Measurements from ENCODE around the gene FADD.

Gene FADD

DNA sequence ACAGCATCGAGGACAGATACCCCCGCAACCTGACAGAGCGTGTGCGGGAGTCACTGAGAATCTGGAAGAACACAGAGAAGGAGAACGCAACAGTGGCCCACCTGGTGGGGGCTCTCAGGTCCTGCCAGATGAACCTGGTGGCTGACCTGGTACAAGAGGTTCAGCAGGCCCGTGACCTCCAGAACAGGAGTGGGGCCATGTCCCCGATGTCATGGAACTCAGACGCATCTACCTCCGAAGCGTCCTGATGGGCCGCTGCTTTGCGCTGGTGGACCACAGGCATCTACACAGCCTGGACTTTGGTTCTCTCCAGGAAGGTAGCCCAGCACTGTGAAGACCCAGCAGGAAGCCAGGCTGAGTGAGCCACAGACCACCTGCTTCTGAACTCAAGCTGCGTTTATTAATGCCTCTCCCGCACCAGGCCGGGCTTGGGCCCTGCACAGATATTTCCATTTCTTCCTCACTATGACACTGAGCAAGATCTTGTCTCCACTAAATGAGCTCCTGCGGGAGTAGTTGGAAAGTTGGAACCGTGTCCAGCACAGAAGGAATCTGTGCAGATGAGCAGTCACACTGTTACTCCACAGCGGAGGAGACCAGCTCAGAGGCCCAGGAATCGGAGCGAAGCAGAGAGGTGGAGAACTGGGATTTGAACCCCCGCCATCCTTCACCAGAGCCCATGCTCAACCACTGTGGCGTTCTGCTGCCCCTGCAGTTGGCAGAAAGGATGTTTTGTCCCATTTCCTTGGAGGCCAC lies 3.3 kb downstream of the FADD start:
- no peak for DNase-seq (ENCODE audit: low read depth)
- TF ChIP-seq, protein P1, sequence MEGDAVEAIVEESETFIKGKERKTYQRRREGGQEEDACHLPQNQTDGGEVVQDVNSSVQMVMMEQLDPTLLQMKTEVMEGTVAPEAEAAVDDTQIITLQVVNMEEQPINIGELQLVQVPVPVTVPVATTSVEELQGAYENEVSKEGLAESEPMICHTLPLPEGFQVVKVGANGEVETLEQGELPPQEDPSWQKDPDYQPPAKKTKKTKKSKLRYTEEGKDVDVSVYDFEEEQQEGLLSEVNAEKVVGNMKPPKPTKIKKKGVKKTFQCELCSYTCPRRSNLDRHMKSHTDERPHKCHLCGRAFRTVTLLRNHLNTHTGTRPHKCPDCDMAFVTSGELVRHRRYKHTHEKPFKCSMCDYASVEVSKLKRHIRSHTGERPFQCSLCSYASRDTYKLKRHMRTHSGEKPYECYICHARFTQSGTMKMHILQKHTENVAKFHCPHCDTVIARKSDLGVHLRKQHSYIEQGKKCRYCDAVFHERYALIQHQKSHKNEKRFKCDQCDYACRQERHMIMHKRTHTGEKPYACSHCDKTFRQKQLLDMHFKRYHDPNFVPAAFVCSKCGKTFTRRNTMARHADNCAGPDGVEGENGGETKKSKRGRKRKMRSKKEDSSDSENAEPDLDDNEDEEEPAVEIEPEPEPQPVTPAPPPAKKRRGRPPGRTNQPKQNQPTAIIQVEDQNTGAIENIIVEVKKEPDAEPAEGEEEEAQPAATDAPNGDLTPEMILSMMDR (conservative IDR thresholded peaks at IDR 0.05; ENCODE audit: low read depth, low read length), result no peak

DNA sequence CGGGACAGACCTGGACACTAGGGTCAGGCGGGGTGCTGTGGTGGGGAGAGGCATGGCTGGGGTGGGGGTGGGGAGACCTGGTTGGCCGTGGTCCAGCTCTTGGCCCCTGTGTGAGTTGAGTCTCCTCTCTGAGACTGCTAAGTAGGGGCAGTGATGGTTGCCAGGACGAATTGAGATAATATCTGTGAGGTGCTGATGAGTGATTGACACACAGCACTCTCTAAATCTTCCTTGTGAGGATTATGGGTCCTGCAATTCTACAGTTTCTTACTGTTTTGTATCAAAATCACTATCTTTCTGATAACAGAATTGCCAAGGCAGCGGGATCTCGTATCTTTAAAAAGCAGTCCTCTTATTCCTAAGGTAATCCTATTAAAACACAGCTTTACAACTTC lies 3.9 kb downstream of the FADD start:
- DNase-seq (ENCODE audit: low read depth), result no peak
- TF ChIP-seq, protein P1 (conservative IDR thresholded peaks at IDR 0.05; ENCODE audit: low read depth, low read length), result no peak
- no peak overlapping the region for H3K4me3 ChIP-seq (ENCODE audit: low read length)

More for the DNA sequence above, 3.3 kb downstream of the FADD start:
- H3K4me3 ChIP-seq (ENCODE audit: low read length), result no peak overlapping the region

DNA sequence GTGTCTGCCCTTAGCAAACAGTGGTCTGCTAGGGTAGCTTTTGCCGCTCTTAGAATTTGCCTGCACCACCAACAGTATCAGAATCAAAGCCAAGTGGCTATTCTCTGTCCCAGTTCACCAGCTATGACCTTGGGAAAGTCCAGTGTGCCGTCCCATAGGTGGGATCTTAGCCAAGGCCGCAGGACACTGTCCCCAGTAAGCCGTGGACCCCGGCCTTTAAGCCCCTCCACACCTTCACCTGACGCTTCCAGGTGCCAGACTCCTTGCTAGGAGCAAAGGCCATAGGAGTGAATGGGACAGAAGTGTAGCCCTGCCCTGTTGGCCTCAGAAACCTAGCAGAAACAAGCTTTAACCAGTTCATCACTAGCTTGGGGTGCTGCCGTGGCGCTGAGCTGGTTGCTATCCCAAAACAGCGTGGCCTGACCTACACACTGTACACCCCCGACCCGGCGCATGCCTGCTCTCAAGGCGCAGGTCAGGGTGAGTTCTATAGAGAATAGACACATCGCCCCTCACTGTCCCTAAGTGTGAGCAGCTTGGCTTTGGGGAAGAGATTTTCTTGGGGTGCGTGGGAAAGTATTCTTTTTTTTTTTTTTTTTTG lies 4.5 kb downstream of the FADD start:
- no peak overlapping the region for H3K4me3 ChIP-seq (ENCODE audit: low read length)
- TF ChIP-seq, protein P1 (conservative IDR thresholded peaks at IDR 0.05; ENCODE audit: low read depth, low read length), result no peak
- DNase-seq (ENCODE audit: low read depth), result no peak

DNA sequence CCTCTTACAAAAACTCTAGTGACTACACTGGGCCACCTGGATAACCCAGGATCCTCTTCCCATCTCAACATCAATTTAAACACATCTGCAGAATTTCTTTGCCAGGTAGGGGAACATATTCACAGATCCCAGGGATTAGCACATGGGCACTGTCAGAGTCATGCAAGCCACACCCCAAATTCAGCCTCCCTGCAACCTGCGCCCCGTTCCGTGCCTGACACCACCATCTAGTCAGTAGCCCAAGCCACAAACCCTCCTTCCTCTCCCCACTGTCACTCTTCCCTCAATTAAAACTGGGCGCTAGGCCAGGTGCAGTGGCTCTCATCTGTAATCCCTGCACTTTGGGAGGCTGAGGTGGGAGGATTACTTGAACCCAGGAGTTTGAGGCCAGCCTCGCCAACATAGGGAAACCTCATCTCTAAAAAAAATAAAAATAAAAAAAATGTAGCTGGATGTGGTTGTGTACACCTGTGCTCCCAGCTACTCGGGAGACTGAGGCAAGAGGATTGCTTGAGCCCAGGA lies 6.4 kb downstream of the FADD start:
- TF ChIP-seq, protein P1 (conservative IDR thresholded peaks at IDR 0.05; ENCODE audit: low read depth, low read length), result no peak
- DNase-seq (ENCODE audit: low read depth), result no peak
- no peak overlapping the region for H3K4me3 ChIP-seq (ENCODE audit: low read length)

DNA sequence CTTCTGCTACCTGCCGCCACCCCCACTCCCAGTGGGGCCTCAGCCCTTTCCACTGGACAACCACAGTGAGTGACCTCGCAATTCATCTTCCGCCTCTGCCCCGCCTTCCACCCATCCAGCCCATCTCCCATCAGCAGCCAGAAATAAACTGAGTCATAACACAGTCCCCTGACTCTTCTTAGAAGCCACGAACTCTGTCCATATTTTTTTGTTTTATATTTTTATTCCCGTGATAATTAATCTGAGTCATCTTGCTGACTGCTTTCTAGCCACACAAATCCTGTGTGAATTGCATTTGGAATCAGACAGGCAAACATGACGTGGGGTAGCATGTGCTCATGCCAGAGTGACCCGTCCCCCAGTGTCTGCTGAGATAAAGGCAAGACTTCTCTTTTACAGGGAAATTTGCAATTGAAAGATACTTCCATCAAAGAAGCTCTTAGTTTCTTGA lies 7.0 kb downstream of the FADD start:
- DNase-seq (ENCODE audit: low read depth), result peak; percentile 87
- H3K4me3 ChIP-seq (ENCODE audit: low read length), result no peak overlapping the region
- TF ChIP-seq, protein P1 (conservative IDR thresholded peaks at IDR 0.05; ENCODE audit: low read depth, low read length), result no peak

DNA sequence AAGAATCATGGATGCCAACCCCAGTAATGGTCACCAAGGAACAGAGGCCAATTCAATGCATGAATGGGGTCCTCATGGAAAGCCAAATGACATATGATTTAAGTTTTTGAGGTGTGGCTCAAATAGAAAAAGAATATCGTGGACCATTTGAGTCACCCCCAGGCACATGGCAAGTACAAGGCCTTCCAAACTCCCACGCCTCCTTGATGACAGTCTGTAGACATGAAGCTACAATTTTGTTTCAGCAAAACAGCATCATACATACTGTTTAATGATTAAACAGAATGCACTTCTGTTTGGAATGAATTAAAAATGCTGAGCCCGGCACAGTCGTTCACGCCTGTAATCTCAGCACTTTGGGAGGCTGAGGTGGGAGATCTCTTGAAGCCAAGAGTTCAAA lies 7.4 kb downstream of the FADD start:
- TF ChIP-seq, protein P1 (conservative IDR thresholded peaks at IDR 0.05; ENCODE audit: low read depth, low read length), result no peak
- DNase-seq (ENCODE audit: low read depth), result no peak
- no peak overlapping the region for H3K4me3 ChIP-seq (ENCODE audit: low read length)
